Gastroesophageal sphincter (tissue), 3 donors: ENCODE results near the gene MGME1.

Source experiments
- CTCF ChIP-seq, 4 experiments: fragments of 200-600 bp in 2 of 4; fragments of 450-650 bp in 2 of 4; sonication (generic) in 1 of 4; IDR thresholded peaks; one replicate each; pipeline ENCODE4 v1.5.1; 2017 to 2019; ENCODE audit warnings: antibody characterized with exemption in 4 of 4, mild to moderate bottlenecking in 2 of 4, moderate library complexity in 2 of 4
- EP300 ChIP-seq: sonication (generic); formaldehyde crosslinking; IDR thresholded peaks from one replicate; pipeline ENCODE4 v1.6.1; 2017; ENCODE audit warnings: antibody characterized with exemption, mild to moderate bottlenecking
- POLR2A ChIP-seq, 2 donors: fragments of 450-650 bp; IDR thresholded peaks; one replicate each; pipeline ENCODE4 v1.6.1; 2017; ENCODE audit warnings: antibody characterized with exemption in 2 of 2, mild to moderate bottlenecking in 2 of 2, moderate library complexity in 1 of 2
- POLR2AphosphoS5 ChIP-seq: sonication (generic); formaldehyde crosslinking; IDR thresholded peaks from one replicate; pipeline ENCODE4 v1.6.1; 2017; ENCODE audit warnings: antibody characterized with exemption

DNA sequence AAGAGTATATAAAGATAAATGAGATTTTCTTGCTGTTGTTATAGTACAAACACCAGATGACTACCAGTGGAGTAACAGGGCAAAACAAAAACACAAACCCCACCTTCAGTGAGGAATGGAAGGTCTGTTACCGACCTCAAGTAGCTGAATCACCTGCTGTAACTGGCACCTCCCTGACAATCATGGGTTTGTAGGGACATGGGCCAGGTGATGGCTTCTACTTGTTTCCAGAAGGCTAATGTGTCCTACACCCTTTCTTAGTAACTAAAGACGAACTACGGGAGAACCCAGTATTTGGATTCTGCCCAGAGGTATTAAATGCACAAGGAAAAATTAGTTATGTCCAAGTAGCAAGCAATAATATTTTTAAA is 27.0 kb upstream of the MGME1 start:
- TF ChIP-seq CTCF (IDR thresholded peaks at IDR 0.05) (no peak), POLR2A (IDR thresholded peaks at IDR 0.05) (no peak), POLR2AphosphoS5 (no peak), EP300 (no peak)
